GM21529 (cell line): ENCODE measurements around the gene LRRC27.

Experiments used
- ATAC-seq: cut with Tn5 transposase; IDR thresholded peaks from one replicate; pipeline ENCODE4 v1.9.1; 2021; ENCODE audit not compliant: unreplicated experiment

Gene LRRC27

DNA sequence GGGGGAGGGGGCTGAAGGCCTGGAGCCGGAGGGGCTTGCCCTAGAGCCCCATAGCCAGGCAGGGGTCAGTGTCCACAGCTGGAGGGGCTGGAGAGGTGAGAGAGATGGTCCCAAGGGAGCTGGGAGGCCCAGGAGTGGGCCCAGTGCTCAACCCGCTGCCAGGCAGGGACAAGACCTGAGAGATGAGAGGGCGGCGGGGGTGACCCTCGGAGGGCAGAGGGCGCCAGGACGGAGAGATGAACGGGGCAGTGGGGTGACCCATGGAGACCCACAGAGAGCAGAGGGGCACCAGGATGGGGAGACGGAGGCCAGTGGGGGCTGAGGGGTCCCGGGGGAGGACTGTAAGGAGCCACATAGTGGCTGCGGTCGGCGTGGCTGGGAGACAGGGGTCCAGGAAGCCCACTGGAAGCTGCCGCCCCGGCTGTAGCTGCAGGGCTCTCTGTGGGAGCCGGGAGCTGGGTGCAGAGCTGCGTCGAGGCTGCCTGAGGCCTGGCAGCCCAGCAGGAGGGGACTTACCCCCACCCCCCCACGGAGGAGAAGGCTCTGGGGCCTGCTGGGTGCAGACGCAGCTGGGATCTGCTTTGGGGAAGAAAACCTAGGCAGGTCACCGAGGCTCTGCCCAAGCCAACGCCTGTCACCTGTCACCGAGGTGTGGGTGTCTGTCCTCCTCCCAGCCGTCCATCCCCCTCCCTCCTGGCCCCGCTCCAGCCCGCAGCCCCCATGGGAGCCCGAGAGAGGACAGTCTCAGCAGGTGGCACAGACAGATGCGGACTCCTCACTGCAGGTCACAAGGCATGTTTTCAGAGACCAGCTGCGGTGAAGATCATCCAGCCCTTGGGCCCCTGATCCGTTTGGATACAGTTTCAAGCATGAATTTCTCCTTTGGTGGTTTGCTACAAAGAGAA is 90.1 kb downstream of the LRRC27 start:
- no peak for ATAC-seq

DNA sequence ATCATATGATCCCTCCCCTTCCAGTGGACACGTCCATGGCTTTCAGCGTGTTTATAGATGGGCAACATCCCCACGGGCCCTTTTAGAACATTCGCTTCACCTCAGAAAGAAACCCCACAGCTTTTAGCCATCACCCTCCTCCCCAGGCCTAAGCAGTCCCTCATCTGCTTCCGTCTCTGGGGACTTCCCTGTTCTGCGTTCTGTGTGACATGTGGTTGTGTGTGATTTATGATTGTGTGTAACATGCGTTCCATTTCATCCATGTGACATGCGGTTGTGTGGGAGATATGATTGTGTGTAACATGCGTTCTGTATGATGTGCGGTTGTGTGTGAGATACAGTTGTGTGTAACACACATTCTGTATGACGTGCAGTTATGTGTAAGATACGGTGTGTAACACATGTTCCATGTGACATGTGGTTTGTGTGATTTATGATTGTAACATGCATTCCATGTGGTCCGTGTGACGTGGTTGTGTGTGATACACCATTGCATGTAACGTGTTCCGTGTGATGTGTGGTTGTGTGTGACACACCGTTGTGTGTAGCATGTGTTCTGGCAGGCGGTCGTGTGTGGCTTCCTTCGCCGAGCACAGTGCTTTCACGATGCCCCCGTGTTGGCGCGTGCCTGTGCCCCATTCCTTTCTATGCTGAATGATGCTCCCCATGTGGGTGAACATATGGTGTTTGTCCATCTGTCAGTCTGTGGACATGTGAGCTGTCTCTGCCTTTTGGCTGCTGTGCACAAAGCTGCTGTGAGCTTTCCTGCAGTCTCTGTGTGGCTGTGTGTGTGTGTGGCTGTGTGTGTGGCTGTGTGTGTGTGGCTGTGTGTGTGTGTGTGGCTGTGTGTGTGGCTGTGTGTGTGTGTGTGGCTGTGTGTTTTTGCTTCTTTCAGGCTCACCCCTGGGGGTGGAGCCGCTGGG is 91.2 kb downstream of the LRRC27 start:
- no peak for ATAC-seq

DNA sequence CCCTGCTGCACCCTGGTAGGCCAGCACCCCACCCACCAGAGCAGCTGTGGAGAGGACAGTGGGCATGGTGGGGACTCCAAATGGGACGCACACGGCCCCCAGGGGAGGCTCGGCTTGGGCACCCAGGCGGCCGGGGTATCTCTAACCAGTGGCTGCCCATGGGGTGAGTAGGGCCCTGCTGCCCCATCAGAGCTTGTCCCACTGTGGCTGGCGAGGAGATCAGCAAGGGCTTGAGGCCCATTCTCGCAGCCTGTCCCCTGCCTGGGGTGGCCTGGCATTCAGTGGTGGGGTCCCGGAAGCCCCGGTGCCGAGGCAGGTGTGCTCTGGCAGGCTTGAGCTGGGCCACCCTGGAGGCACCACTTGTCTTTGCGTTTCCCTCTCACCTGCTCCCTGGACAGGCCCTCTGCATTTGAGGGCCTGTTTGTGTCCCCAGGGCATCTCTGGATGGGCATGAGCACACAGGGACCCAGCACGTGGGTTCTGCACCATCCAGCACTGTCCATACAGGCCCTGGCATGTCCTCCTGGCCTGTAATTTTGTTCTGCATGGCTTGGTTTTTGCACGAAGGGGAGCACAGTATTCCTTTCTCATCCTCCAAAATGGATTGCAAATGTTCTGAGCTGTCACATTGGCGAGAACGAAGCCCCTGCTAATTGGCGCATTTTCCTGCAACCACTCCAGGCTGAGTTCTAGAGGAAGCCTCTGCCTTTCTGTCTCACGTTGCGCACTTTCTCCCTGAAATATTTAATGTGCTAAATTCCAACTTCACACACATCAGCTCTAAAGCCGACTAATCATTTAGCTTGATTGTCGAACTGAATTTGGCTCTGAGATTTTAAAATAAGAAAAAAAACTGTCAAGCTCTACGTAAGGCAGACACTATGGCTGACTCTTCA is 92.2 kb downstream of the LRRC27 start:
- ATAC-seq, result no peak

DNA sequence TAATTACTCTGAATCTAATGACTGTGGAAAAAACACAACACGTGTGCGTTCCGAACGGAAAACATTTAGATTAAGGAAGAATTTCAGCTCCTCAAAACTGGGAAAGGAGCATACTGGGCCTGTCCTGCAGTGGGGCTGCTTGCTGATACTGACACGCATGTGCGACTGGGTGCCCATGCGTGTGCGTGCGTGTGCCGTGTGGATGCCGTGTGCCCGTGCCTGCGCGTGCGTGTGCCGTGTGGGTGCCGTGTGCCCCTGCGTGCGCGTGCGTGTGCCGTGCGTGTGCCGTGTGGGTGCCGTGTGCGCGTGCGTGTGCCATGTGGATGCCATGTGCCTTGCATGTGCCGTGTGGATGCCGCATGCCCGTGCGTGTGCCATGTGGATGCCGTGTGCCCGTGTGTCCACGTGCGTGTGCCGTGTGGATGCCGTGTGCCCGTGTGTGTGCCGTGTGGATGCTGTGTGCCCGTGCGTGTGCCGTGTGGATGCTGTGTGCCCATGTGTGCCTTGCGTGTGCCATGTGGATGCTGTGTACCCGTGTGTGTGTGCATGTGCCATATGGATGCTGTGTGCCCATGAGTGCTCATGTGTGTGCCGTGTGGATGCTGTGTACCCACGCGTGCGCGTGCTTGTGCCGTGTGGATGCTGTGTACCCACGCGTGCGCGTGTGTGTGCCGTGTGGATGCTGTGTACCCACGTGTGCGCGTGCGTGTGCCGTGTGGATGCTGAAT is 93.2 kb downstream of the LRRC27 start:
- ATAC-seq, result no peak

DNA sequence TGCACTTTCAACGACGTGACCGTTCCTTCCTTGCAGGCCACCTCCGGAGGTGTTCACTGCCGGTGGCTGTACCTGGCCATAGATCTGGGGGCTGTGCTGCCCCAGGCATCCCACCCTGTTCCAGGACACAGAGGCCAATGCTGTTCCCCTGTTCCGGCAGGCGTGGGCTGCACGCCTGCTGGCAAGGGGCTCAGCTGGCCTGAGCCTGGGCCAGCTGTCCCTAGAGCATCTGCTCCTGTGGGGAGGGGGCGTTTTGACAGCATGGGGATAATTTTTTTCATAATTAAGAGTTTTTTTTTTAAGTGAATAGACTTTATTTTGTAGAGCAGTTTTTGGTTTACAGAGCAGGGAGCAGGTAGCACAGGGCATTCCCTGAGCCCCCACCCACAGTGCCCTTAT is 93.8 kb downstream of the LRRC27 start:
- ATAC-seq, result no peak

DNA sequence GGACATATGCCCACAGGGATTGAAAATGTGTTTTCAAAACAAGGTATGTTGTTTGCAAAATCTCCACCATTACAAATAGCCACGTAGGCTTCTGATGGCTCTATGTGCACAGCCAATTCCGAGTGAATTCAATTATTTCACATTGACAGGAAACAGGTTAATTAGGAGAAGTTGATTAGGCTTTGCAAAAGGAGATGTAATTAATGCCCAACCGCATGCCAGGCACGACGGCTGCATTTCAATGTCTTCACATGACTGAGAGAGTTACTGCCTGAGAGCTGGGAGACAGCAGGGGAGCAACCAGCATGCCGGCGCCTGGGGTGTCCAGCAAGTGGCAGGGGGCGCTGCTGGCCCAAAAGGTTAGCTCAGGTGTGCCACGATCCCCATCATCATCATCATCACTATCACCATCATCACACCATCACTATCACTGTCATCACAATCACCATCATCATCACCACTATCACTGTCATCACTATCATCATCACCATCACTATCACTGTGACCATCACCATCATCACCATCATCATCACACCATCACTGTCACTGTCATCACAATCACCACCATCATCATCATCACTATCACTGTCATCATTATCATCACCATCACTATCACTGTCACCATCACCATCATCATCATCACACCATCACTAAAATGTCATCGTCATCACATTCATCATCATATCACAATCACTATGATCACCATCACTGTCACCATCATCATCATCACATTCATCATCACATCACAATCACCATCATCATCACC is 95.2 kb downstream of the LRRC27 start:
- no peak for ATAC-seq

DNA sequence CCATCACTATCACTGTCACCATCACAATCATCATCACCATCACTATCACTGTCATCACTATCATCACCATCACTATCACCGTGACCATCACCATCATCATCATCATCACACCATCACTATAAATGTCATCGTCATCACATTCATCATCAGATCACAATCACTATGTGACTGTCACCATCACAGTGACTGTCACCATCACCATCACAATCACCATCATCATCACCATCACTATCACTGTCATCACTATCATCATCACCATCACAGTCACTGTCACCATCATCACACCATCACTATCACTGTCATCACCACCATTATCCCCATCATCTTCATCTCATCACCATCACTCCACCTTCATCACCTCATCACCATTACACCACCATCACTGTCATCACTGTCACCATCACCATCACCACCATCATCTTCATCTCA is 96.0 kb downstream of the LRRC27 start:
- ATAC-seq, result no peak

DNA sequence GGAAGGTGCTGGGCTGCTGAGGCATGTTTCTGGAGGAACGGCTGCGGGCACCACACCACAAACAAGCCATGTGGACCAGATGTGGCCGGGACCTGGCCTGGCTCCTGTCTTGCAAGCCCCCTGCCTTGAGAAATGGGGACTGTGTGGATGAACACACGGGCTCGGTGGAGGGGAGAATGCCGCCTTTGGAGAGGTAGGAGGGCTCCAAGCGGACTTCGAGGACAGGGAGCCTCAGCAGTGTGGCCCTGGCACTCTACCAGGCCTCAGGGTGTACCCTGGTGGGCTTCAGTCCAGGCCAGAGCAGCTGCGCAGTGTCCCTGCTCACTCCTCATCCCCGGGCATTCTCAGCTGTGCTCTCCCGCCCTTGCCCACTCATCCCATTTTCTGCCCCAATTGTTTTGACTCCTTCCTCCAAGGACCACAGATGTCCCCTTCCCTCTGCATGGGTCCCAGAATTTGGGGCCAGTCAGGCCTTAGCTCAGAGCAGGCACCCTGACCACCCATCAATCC is 96.5 kb downstream of the LRRC27 start:
- ATAC-seq, result no peak
